ENCODE results near the gene FOXI1.

The FOXI1 gene

GRCh38 chr5:170154297-170154696, 48.6 kb downstream of the FOXI1 start:
- DNase-seq = no peak

DNA sequence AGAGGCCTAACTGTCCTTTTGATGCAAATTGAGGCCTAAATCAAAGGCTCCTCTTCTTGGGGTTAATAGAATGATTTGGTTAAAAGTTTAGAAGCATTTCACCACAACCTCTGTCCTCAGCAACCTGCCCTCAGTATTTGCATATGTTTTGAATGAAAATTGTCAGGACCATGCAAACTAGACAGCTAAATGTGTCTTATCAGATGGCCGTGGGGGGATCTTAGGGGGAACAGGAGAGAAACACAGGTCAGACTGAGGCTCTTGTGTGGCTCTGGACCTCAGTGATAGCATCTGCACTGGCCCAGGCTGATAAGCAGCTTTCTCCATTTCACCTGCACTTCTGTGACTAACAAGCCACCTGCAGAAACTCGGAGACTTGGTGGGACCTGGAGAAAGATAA, 49.0 kb downstream of the FOXI1 start:
- DNase-seq = no peak

GRCh38 chr5:170155771-170156170, 50.1 kb downstream of the FOXI1 start:
- no peak for DNase-seq

DNA sequence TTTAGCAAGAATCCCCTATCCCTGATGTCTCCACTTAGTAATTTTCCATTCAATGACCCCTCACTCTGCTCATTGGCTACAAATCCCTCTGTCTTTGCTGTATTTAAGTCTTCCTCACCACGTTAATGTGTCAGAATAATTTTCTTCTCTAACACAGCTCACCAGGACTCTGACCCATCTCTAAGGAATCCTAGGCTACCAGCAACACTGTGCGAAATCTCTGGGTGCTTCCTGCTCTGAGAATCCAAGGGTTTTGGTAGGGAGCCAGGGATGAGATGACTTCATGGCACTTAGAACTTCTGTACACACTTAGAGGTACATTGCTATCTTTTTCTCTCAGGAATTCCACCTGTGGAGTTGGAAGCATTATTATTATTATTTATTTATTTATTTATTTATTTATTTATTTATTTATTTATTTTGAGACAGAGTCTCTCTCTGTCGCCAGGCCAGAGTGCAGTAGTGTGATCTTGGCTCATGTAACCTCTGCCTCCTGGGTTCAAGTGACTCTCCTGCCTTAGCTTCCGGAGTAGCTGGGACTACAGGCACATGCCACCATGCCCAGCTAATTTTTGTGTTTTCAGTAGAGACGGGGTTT, 53.5 kb downstream of the FOXI1 start:
- DNase-seq = no peak

All from COR-L47 (cell line).